OCI-LY3 (cell line): ENCODE measurements around the gene CNGB1.
"Not testable (repeated sequence)": the region's sequence is repeated elsewhere in the genome, so short reads cannot be mapped to it uniquely, and the experiment has no call there.

ENCODE experiments used
- H2AFZ ChIP-seq: fragments of 200-600, 300-600 bp; shearing (Covaris generic); 2 replicates; pipeline ENCODE4 v1.6.0; 2014; ENCODE audit warnings: antibody characterized with exemption, low read depth, low read length
- H3K27ac ChIP-seq: fragments of 200-600, 300-600 bp; sonication (generic); 2 replicates; pipeline ENCODE4 v1.5.1; 2014; ENCODE audit warnings: mild to moderate bottlenecking, low read length, moderate library complexity, mixed read lengths
- H3K27me3 ChIP-seq: fragments of 200-600, 300-600 bp; sonication (generic); 2 replicates; pipeline ENCODE4 v1.6.1; 2014; ENCODE audit warnings: low read depth, low read length, mixed read lengths
- H3K36me3 ChIP-seq: fragments of 200-600, 300-600 bp; sonication (generic); replicated peaks from 2 replicates; pipeline ENCODE3; 2014; ENCODE audit warnings: low read depth, low read length, mixed read lengths
- H3K4me1 ChIP-seq: fragments of 300-600, 200-600 bp; sonication (generic); 2 replicates; pipeline ENCODE4 v1.6.1; 2014; ENCODE audit warnings: low read length, mixed read lengths
- H3K4me2 ChIP-seq: fragments of 200-600, 300-600 bp; sonication (generic); 2 replicates; pipeline ENCODE4 v1.6.1; 2014; ENCODE audit warnings: low read length, mixed read lengths
- H3K4me3 ChIP-seq: fragments of 300-600, 200-600 bp; sonication (generic); 2 replicates; pipeline ENCODE4 v1.5.1; 2014; ENCODE audit warnings: antibody characterized with exemption, mild to moderate bottlenecking, low read length, moderate library complexity
- H3K79me2 ChIP-seq: fragments of 300-600, 200-600 bp; shearing (Covaris generic); 2 replicates; pipeline ENCODE4 v1.6.1; 2014; ENCODE audit warnings: mild to moderate bottlenecking, low read length, mixed read lengths
- H3K9ac ChIP-seq: fragments of 300-600, 200-600 bp; shearing (Covaris generic); 2 replicates; pipeline ENCODE4 v1.6.0; 2014; ENCODE audit warnings: mild to moderate bottlenecking, low read length, moderate library complexity
- H3K9me3 ChIP-seq: fragments of 200-600, 300-600 bp; shearing (Covaris generic); 2 replicates; pipeline ENCODE4 v1.6.1; 2014; ENCODE audit warnings: low read length, mixed read lengths; ENCODE audit not compliant: insufficient read depth
- H4K20me1 ChIP-seq: fragments of 200-600, 300-600 bp; sonication (generic); 2 replicates; pipeline ENCODE4 v1.6.1; 2016; ENCODE audit warnings: low read length, mixed read lengths; ENCODE audit not compliant: insufficient read depth
- CTCF ChIP-seq: fragments of 200-600, 300-600 bp; sonication (generic); IDR thresholded peaks from 2 replicates; pipeline ENCODE4 v1.5.1; 2014; ENCODE audit warnings: antibody characterized with exemption, low read length, low read depth
- EZH2phosphoT487 ChIP-seq: fragments of 200-600 bp; shearing (Covaris generic); IDR thresholded peaks from 2 replicates; pipeline ENCODE4 v1.6.1; 2018; ENCODE audit warnings: antibody characterized with exemption, mixed run types, low read depth

Gene CNGB1

DNA sequence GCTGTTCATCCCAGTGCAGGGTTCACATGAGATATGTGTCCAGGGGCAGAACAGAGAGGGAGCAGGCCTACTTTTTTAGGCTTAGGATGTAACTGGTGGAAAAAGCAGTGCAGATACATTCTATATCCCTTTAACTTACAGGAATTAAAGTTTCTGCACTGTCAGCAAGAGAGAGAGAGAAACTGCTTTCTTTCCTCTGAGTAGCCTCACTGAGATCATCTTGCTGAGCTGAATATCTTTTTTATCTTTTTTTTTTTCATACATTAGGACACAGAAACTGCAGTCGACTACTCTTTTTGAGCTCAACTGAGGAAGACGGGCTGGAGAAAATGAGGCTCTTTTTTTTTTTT, 50.1 kb downstream of the CNGB1 start:
- Histone ChIP-seq H3K79me2 (no peaks in the 10 kb centered on the region), H3K4me3 (no peak overlapping the region), H3K9ac (no peak overlapping the region), H3K27ac (no peak overlapping the region), H3K27me3 (peaks cover 20% of the 10 kb centered on the region; the same call in 1 of the 2 replicates), H3K36me3 (no peaks in the 10 kb centered on the region), H4K20me1 (no peaks in the 10 kb centered on the region), H3K4me2 (no peak overlapping the region), H3K9me3 (no peaks in the 10 kb centered on the region), H2AFZ (no peak overlapping the region), H3K4me1 (no peaks in the 10 kb centered on the region)
- TF ChIP-seq EZH2phosphoT487 (no peak), CTCF (no peak)

DNA sequence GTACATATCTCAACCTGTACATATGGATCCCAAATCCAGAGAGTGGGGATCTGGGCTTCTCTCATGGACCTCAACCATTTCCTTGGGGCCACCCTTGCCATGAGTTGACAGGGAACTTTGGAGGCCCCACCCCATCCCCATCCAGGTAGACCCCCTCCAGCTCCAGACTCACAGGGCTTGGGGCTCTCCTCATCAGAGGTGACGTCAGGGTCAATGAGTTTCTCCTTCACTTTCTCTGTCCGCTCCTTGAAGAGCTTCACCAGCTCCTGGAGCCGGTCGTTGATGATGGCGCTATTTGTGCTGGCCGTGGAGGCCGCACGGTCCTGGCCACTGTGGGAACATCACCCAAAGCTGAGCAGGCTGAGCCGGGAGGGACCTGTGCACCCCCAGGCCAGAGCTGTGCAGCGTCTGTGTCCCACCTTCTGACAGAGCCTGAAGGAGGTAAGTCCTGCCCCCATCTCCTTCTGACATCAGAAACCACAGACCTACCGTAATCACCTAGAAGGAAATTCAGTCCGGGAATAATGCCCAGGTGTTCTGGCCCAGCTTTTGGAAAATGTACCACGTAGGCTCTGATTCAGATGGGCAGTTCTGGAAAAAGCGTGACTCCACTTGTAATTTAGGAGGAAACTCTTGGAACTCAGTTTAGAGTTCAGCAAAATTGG, 50.6 kb downstream of the CNGB1 start:
- no peaks in the 10 kb centered on the region for H3K79me2 ChIP-seq
- no peaks in the 10 kb centered on the region for H3K4me1 ChIP-seq
- H3K27ac ChIP-seq = no peak overlapping the region
- no peaks in the 10 kb centered on the region for H3K9me3 ChIP-seq
- H3K27me3 ChIP-seq = peaks cover 20% of the 10 kb centered on the region; the same call in 1 of the 2 replicates
- no peaks in the 10 kb centered on the region for H4K20me1 ChIP-seq
- no peak overlapping the region for H3K4me3 ChIP-seq
- no peaks in the 10 kb centered on the region for H3K36me3 ChIP-seq
- H3K4me2 ChIP-seq = no peak overlapping the region
- H3K9ac ChIP-seq = no peak overlapping the region
- no peak for TF ChIP-seq CTCF
- no peak for TF ChIP-seq EZH2phosphoT487
- H2AFZ ChIP-seq = no peak overlapping the region

GRCh38 chr16:57918994-57919393, 51.9 kb downstream of the CNGB1 start:
- Histone ChIP-seq H3K27me3 (peaks cover 16% of the 10 kb centered on the region; the same call in 1 of the 2 replicates), H3K27ac (no peak overlapping the region), H3K4me3 (no peak overlapping the region), H3K4me2 (no peak overlapping the region), H3K4me1 (no peaks in the 10 kb centered on the region), H3K36me3 (no peaks in the 10 kb centered on the region), H2AFZ (no peak overlapping the region), H3K79me2 (no peaks in the 10 kb centered on the region), H3K9ac (no peak overlapping the region), H3K9me3 (no peaks in the 10 kb centered on the region), H4K20me1 (no peaks in the 10 kb centered on the region)
- no peak for TF ChIP-seq CTCF
- TF ChIP-seq EZH2phosphoT487 = no peak

DNA sequence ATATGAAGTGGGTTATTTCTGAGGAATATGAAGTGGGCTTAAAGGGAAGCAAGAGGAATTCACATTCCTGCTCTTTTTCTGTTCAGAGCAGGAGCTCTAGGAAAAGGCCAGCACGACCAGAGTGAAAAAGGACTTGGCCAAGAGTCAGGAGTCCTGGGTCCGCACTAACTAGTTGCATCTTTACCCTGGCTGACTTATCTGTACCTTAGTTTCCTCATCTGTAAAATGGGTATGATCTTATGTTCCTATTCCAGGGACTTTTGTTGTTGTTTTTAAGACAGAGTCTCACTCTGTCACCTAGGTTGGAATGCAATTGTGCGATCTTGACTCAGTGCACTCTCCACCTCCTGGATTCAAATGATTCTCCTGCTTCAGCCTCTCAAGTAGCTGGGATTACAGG, 52.5 kb downstream of the CNGB1 start:
- no peaks in the 10 kb centered on the region for H4K20me1 ChIP-seq
- TF ChIP-seq CTCF = no peak
- TF ChIP-seq EZH2phosphoT487 = no peak
- no peak overlapping the region for H3K9ac ChIP-seq
- no peaks in the 10 kb centered on the region for H3K79me2 ChIP-seq
- no peaks in the 10 kb centered on the region for H3K4me1 ChIP-seq
- H3K27me3 ChIP-seq = peaks cover 11% of the 10 kb centered on the region; the same call in 1 of the 2 replicates
- no peak overlapping the region for H3K27ac ChIP-seq
- no peaks in the 10 kb centered on the region for H3K36me3 ChIP-seq
- no peaks in the 10 kb centered on the region for H3K9me3 ChIP-seq
- H2AFZ ChIP-seq = no peak overlapping the region
- H3K4me3 ChIP-seq = no peak overlapping the region
- H3K4me2 ChIP-seq = no peak overlapping the region

GRCh38 chr16:57917929-57918328, 53.0 kb downstream of the CNGB1 start:
- not testable (repeated sequence) for H3K27ac ChIP-seq, H3K36me3 ChIP-seq, H3K4me2 ChIP-seq, H3K9me3 ChIP-seq, H2AFZ ChIP-seq, H3K4me1 ChIP-seq, H3K79me2 ChIP-seq, H3K4me3 ChIP-seq, H3K9ac ChIP-seq, H3K27me3 ChIP-seq, H4K20me1 ChIP-seq

GRCh38 chr16:57917489-57917888, 53.4 kb downstream of the CNGB1 start:
- H2AFZ ChIP-seq, H3K4me1 ChIP-seq, H3K9me3 ChIP-seq, H3K9ac ChIP-seq, H4K20me1 ChIP-seq, H3K79me2 ChIP-seq, H3K4me3 ChIP-seq, H3K27ac ChIP-seq, H3K4me2 ChIP-seq, H3K36me3 ChIP-seq: not testable (repeated sequence)
- peaks cover 13% of the 10 kb centered on the region; the same call in 1 of the 2 replicates for H3K27me3 ChIP-seq
